Tibial nerve (tissue), 3 donors: ENCODE results near the gene GK.

Experiments
- POLR2A ChIP-seq, 2 donors: fragments of 450-650 bp; IDR thresholded peaks; one replicate each; pipeline ENCODE4 v1.6.1; 2017; ENCODE audit warnings: antibody characterized with exemption in 2 of 2, mild to moderate bottlenecking in 2 of 2, moderate library complexity in 2 of 2
- TF ChIP-seq, protein P1 (sequence below), 5 experiments: fragments of 200-600 bp in 3 of 5; fragments of 450-650 bp in 2 of 5; sonication (generic) in 3 of 5; IDR thresholded peaks; one replicate each; pipeline ENCODE4 v1.5.1; 2016 to 2019; ENCODE audit warnings: antibody characterized with exemption in 5 of 5, mild to moderate bottlenecking in 3 of 5, moderate library complexity in 2 of 5

DNA sequence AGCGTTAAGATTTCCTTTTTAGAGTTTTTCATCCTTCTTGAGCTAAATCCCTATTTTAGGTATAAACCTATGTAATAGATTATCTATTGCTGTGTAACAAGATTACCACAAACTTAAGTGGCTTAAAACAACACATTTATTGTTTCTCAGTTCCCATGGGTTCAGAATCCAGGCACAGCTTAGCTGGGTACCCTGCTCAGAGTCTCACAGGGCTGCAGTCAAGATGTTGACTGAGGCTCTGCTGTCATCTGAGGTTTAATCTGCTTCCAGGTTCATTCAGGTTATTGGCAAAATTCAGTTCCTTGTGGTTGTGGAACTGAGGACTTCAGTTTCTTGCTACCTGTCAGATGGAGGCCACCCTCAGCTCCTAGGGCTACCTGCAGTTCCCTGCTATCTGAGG, 60.9 kb downstream of the GK start:
- TF ChIP-seq, protein P1, sequence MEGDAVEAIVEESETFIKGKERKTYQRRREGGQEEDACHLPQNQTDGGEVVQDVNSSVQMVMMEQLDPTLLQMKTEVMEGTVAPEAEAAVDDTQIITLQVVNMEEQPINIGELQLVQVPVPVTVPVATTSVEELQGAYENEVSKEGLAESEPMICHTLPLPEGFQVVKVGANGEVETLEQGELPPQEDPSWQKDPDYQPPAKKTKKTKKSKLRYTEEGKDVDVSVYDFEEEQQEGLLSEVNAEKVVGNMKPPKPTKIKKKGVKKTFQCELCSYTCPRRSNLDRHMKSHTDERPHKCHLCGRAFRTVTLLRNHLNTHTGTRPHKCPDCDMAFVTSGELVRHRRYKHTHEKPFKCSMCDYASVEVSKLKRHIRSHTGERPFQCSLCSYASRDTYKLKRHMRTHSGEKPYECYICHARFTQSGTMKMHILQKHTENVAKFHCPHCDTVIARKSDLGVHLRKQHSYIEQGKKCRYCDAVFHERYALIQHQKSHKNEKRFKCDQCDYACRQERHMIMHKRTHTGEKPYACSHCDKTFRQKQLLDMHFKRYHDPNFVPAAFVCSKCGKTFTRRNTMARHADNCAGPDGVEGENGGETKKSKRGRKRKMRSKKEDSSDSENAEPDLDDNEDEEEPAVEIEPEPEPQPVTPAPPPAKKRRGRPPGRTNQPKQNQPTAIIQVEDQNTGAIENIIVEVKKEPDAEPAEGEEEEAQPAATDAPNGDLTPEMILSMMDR (IDR thresholded peaks at IDR 0.05), result no peak
- no peak for TF ChIP-seq POLR2A (IDR thresholded peaks at IDR 0.05)
